HepG2 (cell line): ENCODE data around the gene PXK. TPM values are rescaled to one million over a fixed set of nuclear protein-coding genes. Genes with fewer than 3 reads are reported as not detected.

Experiments used
- AHDC1 ChIP-seq: sonication (generic); formaldehyde crosslinking; IDR thresholded peaks from 2 replicates; pipeline ENCODE4 v1.5.1; 2020; ENCODE audit warnings: mild to moderate bottlenecking, missing genetic modification reagents, borderline replicate concordance
- ESRRA ChIP-seq: sonication (generic); formaldehyde crosslinking; IDR thresholded peaks from 2 replicates; pipeline ENCODE4 v1.5.1; 2020; ENCODE audit warnings: mild to moderate bottlenecking, low read depth, missing genetic modification reagents
- FOXC1 ChIP-seq: sonication (generic); formaldehyde crosslinking; IDR thresholded peaks from 2 replicates; pipeline ENCODE4 v1.8.0; 2022; ENCODE audit warnings: mild to moderate bottlenecking, missing genetic modification reagents, borderline replicate concordance
- KLF6 ChIP-seq: IDR thresholded peaks from 2 replicates; pipeline ENCODE4 v1.8.0; 2016; ENCODE audit warnings: missing biosample characterization, missing genetic modification reagents
- SALL1 ChIP-seq: sonication (generic); formaldehyde crosslinking; IDR thresholded peaks from 2 replicates; pipeline ENCODE4 v1.8.0; 2022; ENCODE audit warnings: mild to moderate bottlenecking, missing genetic modification reagents
- ZBTB40 ChIP-seq, 2 experiments: fragments of 450-650 bp in 1 of 2; sonication (generic) in 1 of 2; formaldehyde crosslinking in 1 of 2; IDR thresholded peaks; 2 replicates each; pipeline versions ENCODE4 v1.6.1 to v1.8.0; 2016 to 2022; ENCODE audit warnings: antibody characterized with exemption in 1 of 2, mild to moderate bottlenecking in 1 of 2, missing genetic modification reagents in 1 of 2
- ZMAT3 ChIP-seq: sonication (generic); formaldehyde crosslinking; conservative IDR thresholded peaks from 2 replicates; pipeline ENCODE4 v1.7.0; 2021; ENCODE audit warnings: missing genetic modification reagents
- ZNF124 ChIP-seq: sonication (generic); formaldehyde crosslinking; IDR thresholded peaks from 2 replicates; pipeline ENCODE4 v1.4.0; 2020; ENCODE audit warnings: missing genetic modification reagents
- polyA plus RNA-seq, 8 experiments: library from polyadenylated mRNA; depleted of rRNA in 3 of 8; stranded (reverse) in 7 of 8; unstranded in 1 of 8; fragments of >200 nt; fragmentation: Illumina TruSeq in 4 of 8; extraction: Trizol in 4 of 8; gene quantifications; 2 replicates each; pipeline versions ENCODE4 v1.2.1 to v1.2.3, GENCODE V29; 2011 to 2016; ENCODE audit warnings: low read depth in 4 of 8, missing spikeins in 1 of 8, mixed read lengths in 1 of 8; ENCODE audit not compliant: insufficient read depth in 1 of 8
- total RNA-seq, 5 experiments: library from RNA; depleted of rRNA; stranded (reverse); fragments of >200 nt; fragmentation: Illumina TruSeq; extraction: Trizol; gene quantifications; 2 replicates each; pipeline ENCODE4 v1.2.3, GENCODE V29; 2016; ENCODE audit warnings: low read depth in 1 of 5
- TF ChIP-seq, protein P1 (sequence below): sonication (generic); formaldehyde crosslinking; IDR thresholded peaks from 2 replicates; pipeline ENCODE4 v1.4.0; 2020; ENCODE audit warnings: missing genetic modification reagents, mild to moderate bottlenecking, borderline replicate concordance

The PXK gene
- total and polyA plus RNA-seq, 2 of the 13 experiments (the other 11 are each of a cell fraction or from before 2014, with no cell fraction given) = 6.4 to 18.6 TPM

DNA sequence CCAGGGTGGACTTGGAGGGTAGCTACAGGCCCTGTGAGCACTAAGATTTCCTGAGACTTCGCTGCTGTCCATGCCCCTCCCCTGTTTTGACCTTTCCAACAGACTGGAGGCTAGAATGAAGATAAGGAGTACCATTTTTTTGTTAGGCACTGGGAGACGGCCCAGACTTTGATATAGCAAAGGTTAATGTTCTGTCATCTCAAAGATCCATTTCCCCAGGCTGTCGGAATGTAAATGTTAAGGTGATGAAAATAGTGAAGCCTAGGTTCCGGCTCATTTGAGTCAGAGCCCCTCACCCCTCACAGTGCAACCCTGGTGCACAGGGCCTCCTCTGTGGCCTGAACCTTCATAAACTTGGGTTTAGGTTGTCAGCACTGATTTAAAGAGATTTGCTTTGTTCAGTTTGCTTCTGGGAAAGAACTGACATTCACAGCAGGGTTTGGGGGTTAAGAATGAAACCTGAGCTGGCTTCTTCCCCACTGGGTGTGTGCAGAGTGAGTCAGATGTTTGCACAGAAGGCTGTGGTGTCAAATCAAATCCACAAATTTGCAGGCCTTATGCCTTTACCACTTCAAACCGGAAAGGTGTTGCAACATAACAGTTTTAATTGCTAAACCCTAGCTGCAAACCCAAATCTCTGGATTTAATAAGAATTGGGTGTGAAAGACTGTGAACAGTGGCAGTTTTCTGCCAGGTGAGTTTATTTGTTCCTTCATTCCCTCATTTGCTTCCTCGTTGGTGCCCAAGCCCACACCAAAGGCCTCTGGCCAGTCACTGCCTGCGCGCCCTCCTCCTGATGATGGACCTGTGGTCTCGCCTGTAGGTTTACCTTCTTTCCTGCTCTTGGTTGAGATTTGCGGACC is 138.6 kb downstream of the PXK start (continued):
- TF ChIP-seq, protein P1, sequence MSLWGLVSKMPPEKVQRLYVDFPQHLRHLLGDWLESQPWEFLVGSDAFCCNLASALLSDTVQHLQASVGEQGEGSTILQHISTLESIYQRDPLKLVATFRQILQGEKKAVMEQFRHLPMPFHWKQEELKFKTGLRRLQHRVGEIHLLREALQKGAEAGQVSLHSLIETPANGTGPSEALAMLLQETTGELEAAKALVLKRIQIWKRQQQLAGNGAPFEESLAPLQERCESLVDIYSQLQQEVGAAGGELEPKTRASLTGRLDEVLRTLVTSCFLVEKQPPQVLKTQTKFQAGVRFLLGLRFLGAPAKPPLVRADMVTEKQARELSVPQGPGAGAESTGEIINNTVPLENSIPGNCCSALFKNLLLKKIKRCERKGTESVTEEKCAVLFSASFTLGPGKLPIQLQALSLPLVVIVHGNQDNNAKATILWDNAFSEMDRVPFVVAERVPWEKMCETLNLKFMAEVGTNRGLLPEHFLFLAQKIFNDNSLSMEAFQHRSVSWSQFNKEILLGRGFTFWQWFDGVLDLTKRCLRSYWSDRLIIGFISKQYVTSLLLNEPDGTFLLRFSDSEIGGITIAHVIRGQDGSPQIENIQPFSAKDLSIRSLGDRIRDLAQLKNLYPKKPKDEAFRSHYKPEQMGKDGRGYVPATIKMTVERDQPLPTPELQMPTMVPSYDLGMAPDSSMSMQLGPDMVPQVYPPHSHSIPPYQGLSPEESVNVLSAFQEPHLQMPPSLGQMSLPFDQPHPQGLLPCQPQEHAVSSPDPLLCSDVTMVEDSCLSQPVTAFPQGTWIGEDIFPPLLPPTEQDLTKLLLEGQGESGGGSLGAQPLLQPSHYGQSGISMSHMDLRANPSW (CRISPR knock-in tag) = peak; percentile 84; the same call in 1 of the 2 replicates
- TF ChIP-seq ZBTB40 (IDR thresholded peaks at IDR 0.05) = no peak
- peak; percentile 65; the same call in 1 of the 2 replicates for TF ChIP-seq ZBTB40 (CRISPR knock-in tag; IDR thresholded peaks at IDR 0.05)
- TF ChIP-seq AHDC1 (CRISPR knock-in tag) = peak; percentile 89; the same call in 1 of the 2 replicates
- no peak for TF ChIP-seq ZMAT3
- peak; percentile 69 for TF ChIP-seq SALL1
- 0 out of 2 replicates have a peak, but pooled peaks have one; percentile 34 for TF ChIP-seq ZNF124
- TF ChIP-seq KLF6 = peak; percentile 87; the same call in 1 of the 2 replicates
- TF ChIP-seq ESRRA (CRISPR knock-in tag) = peak; percentile 37; the same call in 1 of the 2 replicates
- no peak for TF ChIP-seq FOXC1 (CRISPR knock-in tag)
